Fibroblast of peridontal ligament (primary cell): ENCODE results near the gene SLC22A31.
"Not testable (repeated sequence)": the region's sequence is repeated elsewhere in the genome, so short reads cannot be mapped to it uniquely, and the experiment has no call there.

Experiments
- DNase-seq: peaks from one replicate; pipeline ENCODE4 v3.0.0-alpha.2; 2010; ENCODE audit errors: extremely low read depth

The SLC22A31 gene

GRCh38 chr16:89178453-89179147 is 21.7 kb downstream of the SLC22A31 start:
- DNase-seq, result no peak

GRCh38 chr16:89177501-89177900 is 22.8 kb downstream of the SLC22A31 start:
- no peak for DNase-seq

DNA sequence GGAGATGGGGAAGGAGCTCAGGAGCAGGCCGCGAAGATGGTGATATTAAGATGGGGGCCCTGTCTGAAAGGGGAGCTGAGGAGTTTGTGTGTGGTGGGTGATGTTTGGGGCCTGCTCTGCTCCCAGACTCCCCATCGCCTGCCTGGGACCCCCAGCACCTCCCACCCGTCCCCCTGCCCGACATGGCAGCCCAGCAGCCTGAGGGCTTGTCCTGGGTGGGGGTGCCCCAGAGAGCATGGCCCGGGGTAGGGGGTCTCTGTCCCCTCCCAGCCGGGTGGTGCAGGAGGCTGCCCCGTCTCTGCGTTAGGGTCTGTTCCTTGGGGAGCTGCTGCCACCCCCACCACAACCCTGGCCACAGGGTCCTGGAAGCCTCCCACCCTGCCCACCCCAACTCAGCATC is 23.6 kb downstream of the SLC22A31 start:
- no peak for DNase-seq

DNA sequence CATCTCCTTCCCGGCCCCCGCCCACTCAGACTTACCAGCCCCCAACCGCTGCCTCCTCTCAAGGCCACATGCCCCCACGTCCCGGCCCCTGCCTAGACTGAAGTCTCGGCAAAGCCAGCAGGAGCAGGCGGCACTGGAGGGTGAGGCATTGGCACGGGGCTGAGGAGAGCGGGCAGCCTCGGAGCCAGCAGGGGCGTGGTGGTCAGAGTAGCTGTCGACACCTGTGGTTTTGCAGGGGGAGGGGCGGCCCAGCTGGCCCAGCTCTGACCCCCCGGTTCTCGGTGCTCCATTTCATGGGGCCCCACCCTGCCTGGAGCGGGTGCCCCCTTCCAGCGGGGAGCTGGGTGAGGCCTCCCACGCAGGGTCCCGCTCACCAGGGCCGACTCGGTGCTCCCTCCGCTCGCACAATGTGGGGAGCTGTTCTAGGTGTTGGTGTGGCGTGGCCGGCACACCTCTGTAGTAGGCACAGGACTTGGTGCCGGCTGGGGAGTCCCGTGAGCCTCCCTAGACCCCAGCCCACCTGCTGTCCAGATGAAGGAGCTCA is 24.1 kb downstream of the SLC22A31 start:
- DNase-seq, result no peak

DNA sequence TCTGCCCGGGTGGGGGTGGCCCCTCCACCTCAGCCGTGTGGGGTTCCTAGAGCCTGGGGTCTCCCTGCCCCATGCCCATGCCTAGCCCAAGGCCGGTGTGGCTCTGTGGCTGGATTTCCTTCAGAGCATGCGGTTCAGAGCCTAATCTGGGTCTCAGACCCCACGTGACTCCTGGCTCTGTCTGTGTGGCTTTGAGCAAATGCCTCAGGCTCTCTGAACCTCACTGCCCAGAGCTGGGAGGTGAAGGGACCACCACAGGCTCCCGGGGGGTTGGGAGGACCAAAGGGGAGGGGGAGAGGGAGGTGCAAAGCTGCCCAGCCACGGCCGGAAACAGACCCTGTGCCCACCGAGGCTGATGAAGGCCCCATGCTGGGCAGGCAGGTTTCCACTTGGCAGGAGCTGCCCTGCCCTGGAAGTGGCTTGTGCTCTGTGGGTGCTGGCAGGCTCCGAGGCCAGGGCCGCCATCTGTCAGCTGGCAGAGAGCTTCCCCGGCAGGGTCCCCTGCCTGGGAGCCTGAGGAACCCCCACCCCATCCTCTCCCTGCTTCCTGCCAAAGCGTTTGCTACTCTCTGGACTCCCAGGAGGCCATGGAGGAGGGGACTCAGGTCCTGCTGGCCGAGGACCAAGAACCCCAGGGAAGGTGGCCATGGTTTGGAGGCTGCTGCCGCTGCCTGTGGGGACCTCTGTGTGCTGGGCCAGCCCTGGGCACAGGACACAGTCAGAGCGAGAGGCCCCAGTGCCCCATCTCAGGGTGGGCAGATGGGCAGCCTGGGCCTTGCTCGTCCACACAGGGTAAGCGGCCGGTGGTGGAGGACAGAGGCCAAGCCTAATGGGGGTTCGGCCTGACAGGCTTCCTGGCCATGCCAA is 24.8 kb downstream of the SLC22A31 start:
- no peak for DNase-seq

- peak; percentile 31 for DNase-seq
These were observed 25.5 kb downstream of the SLC22A31 start for GRCh38 chr16:89174877-89175276.

GRCh38 chr16:89174055-89174827 is 26.1 kb downstream of the SLC22A31 start:
- no peak for DNase-seq

DNA sequence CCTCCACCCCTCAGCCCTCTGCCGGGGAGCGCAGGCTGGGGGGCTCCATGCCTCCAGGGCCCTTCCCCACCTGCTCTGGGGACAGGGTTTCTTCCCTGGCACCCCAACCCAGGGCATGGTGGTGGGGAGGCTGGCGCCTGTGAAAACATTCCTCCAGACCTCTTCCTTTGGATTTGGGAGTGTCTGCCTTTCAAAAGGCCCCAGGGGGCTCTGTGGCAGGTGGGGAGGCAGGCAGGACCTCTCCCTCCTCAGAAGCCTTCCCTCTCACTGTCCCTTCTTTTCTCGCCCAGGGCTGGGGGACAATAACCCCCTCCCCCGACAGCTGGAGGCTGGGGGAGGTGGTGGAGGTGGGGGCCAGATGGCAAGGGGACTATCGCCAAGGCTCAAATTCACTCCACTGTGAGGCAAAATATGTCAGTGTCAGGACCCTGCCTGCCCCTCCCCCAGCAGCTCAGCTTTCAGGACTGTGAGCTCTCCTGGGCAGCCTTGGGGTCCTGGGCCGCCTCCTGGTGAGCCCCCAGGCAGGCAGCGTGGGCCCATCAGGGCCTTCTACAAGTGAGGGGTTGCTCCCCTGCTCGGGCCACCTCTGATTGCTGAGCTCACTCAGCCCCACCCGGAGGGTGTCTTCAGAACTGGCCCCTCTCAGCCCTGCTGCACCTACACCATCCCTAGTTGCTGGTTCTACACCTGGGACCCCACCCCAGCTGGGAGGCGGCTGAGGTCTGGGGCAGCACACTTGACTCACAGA is 27.0 kb downstream of the SLC22A31 start:
- DNase-seq, result no peak

GRCh38 chr16:89172528-89173173 is 27.7 kb downstream of the SLC22A31 start:
- no peak for DNase-seq

DNA sequence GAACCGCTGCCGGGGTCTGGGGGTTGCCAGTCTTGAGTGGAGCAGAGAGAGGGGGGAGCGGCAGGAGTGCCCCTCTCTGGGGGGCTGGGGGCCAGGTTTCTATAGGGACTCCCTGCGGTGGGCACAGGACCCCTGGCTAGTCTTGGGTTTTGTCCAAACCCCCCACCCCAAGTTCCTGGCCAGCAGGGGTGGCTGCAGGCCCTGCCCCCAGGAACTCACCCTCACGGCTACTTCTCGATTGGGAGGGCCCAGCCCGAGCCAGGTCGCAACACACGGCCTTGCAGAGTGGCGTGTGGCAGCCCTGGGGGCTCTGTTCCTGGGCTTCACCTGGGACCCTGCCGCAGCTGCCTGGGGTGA is 28.2 kb downstream of the SLC22A31 start:
- no peak for DNase-seq

DNA sequence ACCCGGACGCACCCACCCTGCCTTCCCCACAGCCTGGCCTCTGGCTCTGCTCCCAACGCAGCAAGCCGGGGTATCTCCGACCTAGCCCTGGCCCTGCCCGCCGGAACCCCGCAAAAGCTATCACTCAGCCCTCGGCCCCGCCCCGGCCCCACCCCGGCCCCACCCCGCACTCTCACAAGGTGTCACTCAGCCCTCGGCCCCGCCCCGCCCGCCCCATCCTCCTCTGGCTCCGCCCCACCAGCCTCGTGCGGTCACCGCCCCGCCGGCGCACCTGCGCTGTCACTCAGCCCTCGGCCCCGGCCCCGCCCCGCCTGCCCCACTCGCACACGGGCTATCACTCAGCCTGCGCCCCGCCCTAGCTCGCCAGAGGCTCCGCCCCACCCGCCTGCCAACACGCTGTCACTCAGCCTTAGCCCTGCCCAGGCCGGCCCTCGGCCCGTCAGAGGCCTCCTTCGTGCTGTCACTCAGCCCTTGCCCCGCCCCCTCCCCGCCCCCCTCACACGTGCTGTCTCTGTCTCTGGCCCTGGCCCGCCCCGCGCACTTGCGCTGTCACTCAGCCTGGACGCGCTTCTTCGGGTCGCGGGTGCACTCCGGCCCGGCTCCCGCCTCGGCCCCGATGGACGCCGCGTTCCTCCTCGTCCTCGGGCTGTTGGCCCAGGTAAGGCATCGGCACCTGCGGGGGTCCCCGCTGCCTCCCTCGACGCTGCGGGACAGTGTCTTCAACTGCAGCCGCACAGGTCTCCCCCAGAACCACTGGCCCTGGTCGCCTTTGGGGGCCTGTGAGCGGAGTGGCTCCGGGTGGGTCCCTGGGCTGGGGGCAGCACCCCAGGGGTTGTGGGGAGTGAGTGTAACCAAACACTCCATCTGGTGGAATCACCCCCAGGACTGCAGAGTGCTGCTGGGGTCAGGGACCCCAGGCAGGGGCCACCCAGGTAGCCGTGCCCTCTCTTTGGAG is 28.8 kb downstream of the SLC22A31 start, which contains the start of gene CDH15:
Gene CDH15 (plus strand): TSS at position 533 of the 955 bp plus-strand sequence. CDS start 84 bp downstream, at position 617.
- peak; percentile 69 for DNase-seq

DNA sequence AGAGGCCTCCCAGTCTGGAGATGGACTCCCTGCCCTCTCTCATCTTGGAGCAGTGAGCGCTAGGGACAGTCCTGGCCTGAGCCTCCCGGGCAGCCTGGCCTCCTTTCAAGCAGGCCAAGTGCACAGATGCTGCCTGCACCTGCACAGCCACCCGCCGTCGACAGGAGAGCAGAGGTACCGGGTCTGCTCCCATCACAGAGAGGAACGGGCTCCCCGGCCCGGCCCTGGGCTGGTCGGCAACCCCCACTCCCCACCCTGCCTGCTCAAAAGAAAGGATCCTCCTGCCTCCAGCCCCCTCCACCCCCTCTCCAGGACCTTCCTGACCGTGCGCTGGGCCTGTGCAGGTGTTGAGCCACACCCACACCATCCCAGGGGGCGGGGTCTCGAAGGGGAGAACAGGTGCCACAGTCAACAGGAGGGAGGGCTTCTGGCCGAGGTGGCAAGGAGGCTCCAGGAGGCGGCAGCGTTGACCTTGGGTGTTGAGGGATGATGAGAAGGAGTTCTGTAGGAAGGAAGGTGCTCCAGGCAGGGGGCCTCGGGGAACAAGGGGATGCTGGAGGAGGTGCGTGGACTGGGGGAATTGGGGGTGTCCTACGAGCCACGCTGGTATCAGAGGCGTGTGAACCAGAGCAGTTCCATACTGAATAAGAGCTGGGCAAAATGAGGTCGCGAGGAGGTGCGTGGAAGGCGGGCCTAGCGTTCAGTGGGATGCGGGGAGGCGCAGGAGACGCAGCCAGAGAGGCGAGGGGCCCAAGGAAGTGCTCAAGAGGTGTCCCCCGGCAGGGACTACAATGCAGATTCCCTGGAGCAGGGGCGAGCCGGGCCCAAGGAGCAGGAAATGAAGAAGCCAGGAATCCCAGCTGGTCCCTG is 29.8 kb downstream of the SLC22A31 start:
- DNase-seq, result no peak

DNA sequence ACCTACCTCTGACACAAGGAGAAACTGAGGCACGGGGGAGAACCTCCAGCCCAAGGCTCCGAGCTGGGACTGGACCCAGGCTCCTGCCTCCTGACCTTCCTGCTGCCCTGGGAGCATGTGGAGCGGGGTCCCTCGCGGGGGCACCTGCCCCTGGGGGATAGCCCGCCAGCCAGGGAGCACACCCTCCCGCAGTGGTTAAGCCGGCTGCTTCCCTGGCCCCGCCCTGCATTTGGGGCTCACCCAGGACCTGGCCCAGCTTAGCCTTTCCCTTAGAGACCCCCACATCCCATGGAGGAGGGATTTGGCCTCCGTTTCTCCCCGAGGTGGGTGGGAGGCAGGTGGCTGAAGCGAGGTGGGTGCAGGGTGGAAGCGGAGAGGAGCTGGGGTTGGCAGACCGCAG is 30.6 kb downstream of the SLC22A31 start:
- no peak for DNase-seq

GRCh38 chr16:89168381-89169189 is 31.8 kb downstream of the SLC22A31 start:
- DNase-seq, result no peak

DNA sequence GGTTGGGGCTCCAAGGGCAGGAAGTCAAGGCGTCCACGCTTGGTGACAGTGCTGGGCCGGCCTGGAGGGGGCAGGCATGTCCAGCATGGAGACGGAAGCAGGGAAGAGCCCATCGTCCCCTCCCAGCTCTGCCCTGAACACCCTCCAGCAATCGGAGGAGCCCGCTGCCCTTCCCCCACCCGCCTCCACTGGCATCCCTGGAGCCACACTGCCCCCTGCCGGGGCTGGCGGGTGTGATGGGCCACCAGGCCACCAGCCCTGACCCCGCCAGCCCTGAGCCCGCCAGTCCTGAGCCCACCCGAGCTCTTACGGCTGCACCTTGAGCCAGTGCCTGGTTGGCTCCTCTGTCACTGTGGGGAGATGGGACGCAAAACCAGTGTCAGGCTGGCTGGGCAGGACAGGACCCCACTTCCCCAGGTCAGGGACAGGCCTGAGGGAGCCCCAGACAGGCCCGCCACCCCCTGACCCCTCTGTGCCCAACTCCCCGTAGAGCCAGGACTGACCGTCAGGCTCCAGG is 32.9 kb downstream of the SLC22A31 start:
- peak; percentile 66 for DNase-seq

- no peak for DNase-seq
These were observed 33.5 kb downstream of the SLC22A31 start for GRCh38 chr16:89166696-89167424.

GRCh38 chr16:89165681-89165979 is 34.7 kb downstream of the SLC22A31 start:
- not testable (repeated sequence) for DNase-seq
